BLaER1 treated with 17β-estradiol and CSF1 and Interleukin-3, amounts not matched to agents 10 nM and 100 nM (cell line): ENCODE data around the gene TPRKB.
"Not testable (repeated sequence)": the region's sequence is repeated elsewhere in the genome, so short reads cannot be mapped to it uniquely, and the experiment has no call there.

Experiments used
- H3K27ac ChIP-seq, 11 experiments: shearing (Covaris generic); formaldehyde crosslinking; 2 replicates each; pipeline ENCODE4 v1.8.1; 2022
- H3K27me3 ChIP-seq, 11 experiments: shearing (Covaris generic); formaldehyde crosslinking; 2 replicates each; pipeline ENCODE4 v1.8.1; 2022
- H3K36me3 ChIP-seq, 11 experiments: shearing (Covaris generic); formaldehyde crosslinking; 2 replicates each; pipeline ENCODE4 v1.8.1; 2022
- H3K4me1 ChIP-seq, 10 experiments: shearing (Covaris generic); formaldehyde crosslinking; 2 replicates each; pipeline ENCODE4 v1.8.1; 2022
- H3K4me2 ChIP-seq, 11 experiments: shearing (Covaris generic); formaldehyde crosslinking; 2 replicates each; pipeline ENCODE4 v1.8.1; 2022
- H3K4me3 ChIP-seq, 10 experiments: shearing (Covaris generic); formaldehyde crosslinking; 2 replicates each; pipeline ENCODE4 v1.8.1; 2022
- H3K9ac ChIP-seq, 11 experiments: shearing (Covaris generic); formaldehyde crosslinking; 2 replicates each; pipeline ENCODE4 v1.8.1; 2022
- H3K9me3 ChIP-seq, 11 experiments: shearing (Covaris generic); formaldehyde crosslinking; replicated peaks in 1 of 11; 2 replicates each; pipeline ENCODE4 v1.8.1; 2022
- H4K20me1 ChIP-seq, 11 experiments: shearing (Covaris generic); formaldehyde crosslinking; 2 replicates each; pipeline ENCODE4 v1.8.1; 2022
- Cebpa-rat ChIP-seq, 11 experiments: shearing (Covaris generic); IDR thresholded peaks; 2 replicates each; pipeline ENCODE4 v1.8.1; 2022

Gene TPRKB

DNA sequence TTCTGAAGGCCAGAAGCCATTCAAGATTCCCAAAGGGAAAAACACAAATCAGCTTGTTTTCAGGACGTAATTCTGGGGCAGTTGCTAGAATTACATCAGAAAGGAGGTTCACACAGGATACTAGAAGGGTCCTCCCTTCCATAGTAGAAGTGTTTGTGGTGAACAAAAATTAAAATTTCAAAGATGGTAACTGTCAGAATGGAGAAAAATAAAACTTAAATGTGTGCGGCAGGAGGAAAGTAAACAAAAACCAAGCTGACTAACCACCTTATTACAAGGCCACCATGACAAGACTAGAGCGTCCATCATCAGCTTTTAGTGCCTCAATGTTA is 9.7 kb upstream of the TPRKB start:
- Histone ChIP-seq H4K20me1 (no peaks in the 10 kb centered on the region), H3K9ac (no peak overlapping the region), H3K27ac (no peak overlapping the region), H3K27me3 (no peaks in the 10 kb centered on the region), H3K9me3 (peaks cover 0 to 20% (median 4%) of the 10 kb centered on the region in 11 experiments; a peak in 6 of 22 replicates), H3K36me3 (peaks cover 50 to 95% (median 63%) of the 10 kb centered on the region in 11 experiments), H3K4me1 (no peaks in the 10 kb centered on the region), H3K4me2 (no peak overlapping the region), H3K4me3 (no peak overlapping the region)
- TF ChIP-seq Cebpa-rat (IDR thresholded peaks at IDR 0.05) = no peak

DNA sequence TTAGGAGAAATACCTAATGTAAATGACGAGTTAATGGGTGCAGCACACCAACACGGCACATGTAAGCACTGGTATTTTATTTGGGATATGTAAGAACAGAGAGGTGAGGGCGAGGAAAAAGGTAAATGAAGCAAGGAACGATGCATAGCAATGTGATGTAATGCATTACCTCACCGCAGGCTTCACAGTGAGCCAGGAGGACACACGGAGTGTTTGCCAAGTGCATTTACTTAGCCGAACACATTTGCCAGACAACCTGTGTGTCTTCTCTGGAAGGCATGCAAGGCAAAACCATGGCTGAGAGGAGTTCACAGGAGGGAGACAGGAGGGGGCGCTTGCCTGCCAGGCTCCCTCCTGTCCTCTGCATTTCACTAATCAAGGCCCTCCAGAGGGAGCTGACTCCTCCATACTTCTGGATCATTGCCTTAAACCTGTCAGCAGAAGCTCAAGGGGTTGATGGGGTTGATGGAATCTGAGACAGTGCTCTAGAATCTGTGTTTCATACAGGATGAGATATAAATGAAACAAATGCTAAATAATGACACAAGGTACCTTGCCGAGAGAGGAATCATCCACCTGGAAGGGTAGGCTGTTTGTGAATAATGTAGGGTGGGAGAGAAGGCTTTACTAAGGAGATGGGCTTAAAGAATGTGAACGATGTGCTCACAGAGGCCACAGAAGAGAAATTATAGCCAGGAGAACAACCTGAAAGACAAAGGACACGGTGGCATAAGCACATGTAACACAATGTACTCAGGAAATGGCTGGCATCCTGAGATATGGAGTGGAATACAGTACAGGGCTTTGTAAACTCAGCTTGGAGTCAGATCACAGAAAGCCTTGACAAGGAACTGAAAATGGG is 9.1 kb upstream of the TPRKB start:
- H3K27me3 ChIP-seq = no peaks in the 10 kb centered on the region

DNA sequence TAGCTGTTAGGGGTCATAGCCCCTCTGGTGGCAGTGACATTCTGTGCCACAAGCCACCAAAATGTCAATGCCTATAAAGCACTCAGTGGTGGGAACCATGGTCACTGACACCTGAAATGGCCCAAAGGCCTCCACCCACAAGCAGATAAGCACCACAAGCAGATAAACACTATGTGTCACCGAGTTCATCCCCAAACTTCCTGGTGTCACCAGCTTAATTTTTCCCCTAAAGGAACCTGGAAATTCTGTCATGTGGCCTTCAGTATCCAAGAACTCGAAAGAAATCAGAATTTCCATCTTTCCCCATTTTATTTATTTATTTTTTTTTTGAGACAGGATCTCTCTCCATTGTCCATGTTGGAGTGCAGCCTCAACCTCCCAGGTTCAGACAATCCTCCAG is 3.6 kb upstream of the TPRKB start:
- H3K4me3 ChIP-seq = no peak overlapping the region
- H4K20me1 ChIP-seq = no peaks in the 10 kb centered on the region
- no peak overlapping the region for H3K4me2 ChIP-seq
- no peaks in the 10 kb centered on the region for H3K27me3 ChIP-seq
- no peak overlapping the region for H3K9ac ChIP-seq
- H3K9me3 ChIP-seq = peaks cover 0 to 21% (median 4%) of the 10 kb centered on the region in 11 experiments; a peak in 10 of 22 replicates
- H3K4me1 ChIP-seq = peaks cover 7 to 15% (median 12%) of the 10 kb centered on the region in 10 experiments; a peak in 18 of 20 replicates
- no peak for TF ChIP-seq Cebpa-rat (IDR thresholded peaks at IDR 0.05)
- H3K36me3 ChIP-seq = peaks cover 18 to 58% (median 26%) of the 10 kb centered on the region in 11 experiments
- no peak overlapping the region for H3K27ac ChIP-seq

More for the DNA sequence above, 9.1 kb upstream of the TPRKB start:
- no peak overlapping the region for H3K4me3 ChIP-seq
- no peaks in the 10 kb centered on the region for H4K20me1 ChIP-seq
- H3K4me1 ChIP-seq = no peaks in the 10 kb centered on the region
- no peak for TF ChIP-seq Cebpa-rat (IDR thresholded peaks at IDR 0.05)
- peaks cover 0 to 20% (median 4%) of the 10 kb centered on the region in 11 experiments; a peak in 6 of 22 replicates for H3K9me3 ChIP-seq
- H3K4me2 ChIP-seq = no peak overlapping the region
- H3K27ac ChIP-seq = no peak overlapping the region
- no peak overlapping the region for H3K9ac ChIP-seq
- H3K36me3 ChIP-seq = peaks cover 48 to 95% (median 57%) of the 10 kb centered on the region in 11 experiments

DNA sequence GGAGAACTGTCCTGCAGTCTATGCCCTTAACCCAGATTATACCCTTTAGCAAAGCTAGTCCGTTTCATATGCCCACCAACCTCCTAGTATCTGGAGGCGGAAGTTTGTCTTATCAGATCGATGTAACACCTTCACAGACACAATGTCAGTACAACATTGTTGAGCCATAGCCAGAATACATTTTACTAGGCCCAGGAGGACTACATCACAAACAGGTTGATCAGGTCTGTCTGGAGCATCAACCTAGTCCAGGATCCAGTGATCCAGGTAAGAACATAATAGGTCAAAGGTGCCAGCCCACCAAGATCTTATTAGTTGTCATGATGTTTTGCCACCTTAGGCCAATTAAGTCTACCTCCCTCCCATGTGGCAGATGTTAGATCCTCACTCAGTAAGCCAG is 2.0 kb upstream of the TPRKB start:
- no peak overlapping the region for H3K4me3 ChIP-seq
- H3K9ac ChIP-seq = no peak overlapping the region
- peaks cover 9 to 22% (median 15%) of the 10 kb centered on the region in 10 experiments; a peak in 18 of 20 replicates for H3K4me1 ChIP-seq
- peaks cover 0 to 11% (median 0%) of the 10 kb centered on the region in 11 experiments; a peak in 7 of 22 replicates for H3K9me3 ChIP-seq
- peaks cover 9 to 51% (median 21%) of the 10 kb centered on the region in 11 experiments for H3K36me3 ChIP-seq
- no peak for TF ChIP-seq Cebpa-rat (IDR thresholded peaks at IDR 0.05)
- H3K4me2 ChIP-seq = no peak overlapping the region
- no peaks in the 10 kb centered on the region for H3K27me3 ChIP-seq
- H3K27ac ChIP-seq = no peak overlapping the region
- H4K20me1 ChIP-seq = no peaks in the 10 kb centered on the region

DNA sequence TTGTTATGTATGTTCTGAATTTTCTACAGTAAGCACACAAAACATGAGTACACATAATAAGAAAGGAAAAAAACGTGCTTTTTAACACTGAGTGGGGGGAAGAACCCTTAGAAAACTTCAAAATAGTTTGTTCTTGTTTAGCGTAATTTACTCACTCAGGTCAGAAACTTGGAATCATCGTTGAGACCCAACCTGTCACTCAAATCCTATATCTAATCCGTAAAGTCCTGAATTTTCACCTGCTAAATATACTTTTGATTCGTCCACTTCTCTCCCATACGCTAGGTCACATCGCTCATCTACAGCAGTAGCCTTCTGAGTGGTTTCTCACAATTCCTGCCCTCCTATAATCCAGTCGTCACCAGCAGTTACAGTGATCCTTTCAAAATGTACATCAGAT is 767 bp downstream of the TPRKB start:
- Histone ChIP-seq H3K27ac (peak overlapping the region; percentile 70 to 88 (median 83)), H3K4me2 (peak overlapping the region; percentile 77 to 97 (median 88))
- TF ChIP-seq Cebpa-rat (IDR thresholded peaks at IDR 0.05) = no peak

DNA sequence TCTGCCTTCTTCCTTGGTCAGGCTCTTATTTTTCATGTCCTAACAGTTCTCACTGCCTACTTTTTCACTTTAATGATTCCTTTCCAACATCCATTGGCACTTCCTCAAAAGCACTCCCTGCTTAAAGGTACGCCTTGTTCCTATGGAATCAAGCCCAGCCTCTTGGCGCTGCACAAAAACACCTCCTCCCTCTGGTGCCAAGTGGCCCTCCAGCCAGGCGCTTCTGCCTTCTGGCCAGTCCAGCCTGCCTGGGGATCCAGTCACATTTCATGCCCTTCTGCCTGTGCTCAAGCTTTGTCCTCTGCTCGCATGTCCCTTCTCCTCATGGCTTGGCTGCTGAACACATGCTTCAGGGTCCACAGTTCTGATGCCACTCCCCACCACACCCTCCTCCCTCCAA is 6.3 kb downstream of the TPRKB start:
- no peak for TF ChIP-seq Cebpa-rat (IDR thresholded peaks at IDR 0.05)
- H3K36me3 ChIP-seq = peaks cover 71 to 83% (median 77%) of the 10 kb centered on the region in 11 experiments
- peaks cover 0 to 16% (median 7%) of the 10 kb centered on the region in 11 experiments; a peak in 13 of 22 replicates for H3K9me3 ChIP-seq
- no peak overlapping the region for H3K4me2 ChIP-seq
- no peaks in the 10 kb centered on the region for H3K27me3 ChIP-seq
- H3K27ac ChIP-seq = no peak overlapping the region
- peaks cover 0 to 9% (median 3%) of the 10 kb centered on the region in 10 experiments; a peak in 15 of 20 replicates for H3K4me1 ChIP-seq
- peaks cover 0 to 7% (median 0%) of the 10 kb centered on the region in 11 experiments; a peak in 1 of 22 replicates for H4K20me1 ChIP-seq
- H3K4me3 ChIP-seq = no peak overlapping the region
- no peak overlapping the region; a peak in 1 of 22 replicates for H3K9ac ChIP-seq

More for the DNA sequence above, 767 bp downstream of the TPRKB start:
- Histone ChIP-seq H3K27me3 (no peaks in the 10 kb centered on the region), H3K4me1 (peaks cover 9 to 22% (median 15%) of the 10 kb centered on the region in 10 experiments; a peak in 18 of 20 replicates), H3K9me3 (peaks cover 0 to 9% (median 0%) of the 10 kb centered on the region in 11 experiments; a peak in 7 of 22 replicates), H3K4me3 (peak overlapping the region; percentile 82 to 98 (median 86)), H3K36me3 (peaks cover 33 to 54% (median 37%) of the 10 kb centered on the region in 11 experiments), H3K9ac (peak overlapping the region; percentile 81 to 90 (median 87)), H4K20me1 (0 out of 22 replicates have a peak, but pooled peaks cover 0 to 7% (median 0%) of the 10 kb centered on the region in 11 experiments)

DNA sequence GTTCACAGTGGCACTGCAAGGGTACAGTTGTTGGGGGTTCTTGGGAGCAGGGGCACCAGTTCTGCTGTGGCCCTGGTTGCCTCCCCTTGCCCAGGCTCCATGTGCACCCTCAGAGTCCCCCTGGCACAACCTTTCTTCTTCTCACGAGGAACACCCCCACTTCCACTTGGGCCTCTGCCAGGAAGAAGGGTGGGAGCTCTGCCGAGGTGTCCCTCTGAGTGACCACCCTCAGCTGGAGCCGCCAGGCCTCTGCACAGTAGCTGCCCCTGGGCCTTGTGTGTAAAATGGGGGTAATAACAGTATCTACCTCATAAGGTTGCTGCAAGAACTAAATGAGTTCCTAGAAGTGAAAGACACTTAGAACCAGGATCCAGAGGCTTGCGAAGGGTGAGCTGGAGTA is 8.4 kb downstream of the TPRKB start:
- H3K9me3 ChIP-seq = peaks cover 0 to 16% (median 7%) of the 10 kb centered on the region in 11 experiments; a peak in 13 of 22 replicates
- no peak overlapping the region for H3K4me2 ChIP-seq
- H3K27ac ChIP-seq = no peak overlapping the region
- no peak overlapping the region for H3K9ac ChIP-seq
- peaks cover 0 to 7% (median 0%) of the 10 kb centered on the region in 11 experiments; a peak in 1 of 22 replicates for H4K20me1 ChIP-seq
- no peak overlapping the region for H3K4me3 ChIP-seq
- peaks cover 57 to 66% (median 64%) of the 10 kb centered on the region in 11 experiments for H3K36me3 ChIP-seq
- H3K4me1 ChIP-seq = no peaks in the 10 kb centered on the region
- no peaks in the 10 kb centered on the region for H3K27me3 ChIP-seq
- no peak for TF ChIP-seq Cebpa-rat (IDR thresholded peaks at IDR 0.05)

DNA sequence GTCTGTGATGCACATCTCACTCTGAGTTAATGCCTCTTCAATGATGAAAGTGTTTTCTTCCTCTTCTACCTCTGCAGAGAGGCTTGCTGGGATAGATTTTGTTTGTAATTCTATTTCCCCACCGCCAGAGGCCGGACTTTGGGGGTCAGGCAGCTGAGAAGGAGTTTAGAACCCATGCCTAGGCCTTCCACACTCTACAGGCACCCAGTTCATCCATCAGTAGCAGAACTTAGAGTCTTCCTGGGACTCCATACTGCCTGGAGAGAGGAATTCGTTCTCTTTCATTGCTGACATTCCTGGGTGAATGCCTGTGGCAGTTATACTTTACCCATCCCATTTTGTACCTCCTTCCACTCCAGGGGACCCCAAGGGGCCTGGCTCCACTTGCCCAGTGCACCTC is 9.1 kb downstream of the TPRKB start:
- H3K36me3 ChIP-seq = peaks cover 50 to 59% (median 57%) of the 10 kb centered on the region in 11 experiments
- no peak overlapping the region for H3K9ac ChIP-seq
- no peak overlapping the region for H3K27ac ChIP-seq
- no peak for TF ChIP-seq Cebpa-rat (IDR thresholded peaks at IDR 0.05)
- no peaks in the 10 kb centered on the region for H3K4me1 ChIP-seq
- H3K9me3 ChIP-seq = peaks cover 0 to 16% (median 7%) of the 10 kb centered on the region in 11 experiments; a peak in 13 of 22 replicates
- H3K4me3 ChIP-seq = no peak overlapping the region
- no peaks in the 10 kb centered on the region for H3K27me3 ChIP-seq
- H4K20me1 ChIP-seq = peaks cover 0 to 7% (median 0%) of the 10 kb centered on the region in 11 experiments; a peak in 1 of 22 replicates
- H3K4me2 ChIP-seq = no peak overlapping the region

DNA sequence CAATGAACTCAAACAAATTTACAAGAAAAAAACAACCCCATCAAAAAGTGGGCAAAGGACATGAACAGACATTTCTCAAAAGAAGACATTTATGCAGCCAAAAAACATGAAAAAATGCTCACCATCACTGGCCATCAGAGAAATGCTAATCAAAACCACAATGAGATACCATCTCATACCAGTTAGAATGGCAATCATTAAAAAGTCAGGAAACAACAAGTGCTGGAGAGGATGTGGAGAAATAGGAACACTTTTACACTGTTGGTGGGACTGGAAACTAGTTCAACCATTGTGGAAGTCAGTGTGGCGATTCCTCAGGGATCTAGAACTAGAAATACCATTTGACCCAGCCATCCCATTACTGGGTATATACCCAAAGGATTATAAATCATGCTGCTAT is 10.5 kb downstream of the TPRKB start:
- not testable (repeated sequence) for H3K9ac ChIP-seq, H3K4me3 ChIP-seq, H3K27me3 ChIP-seq, H3K27ac ChIP-seq, H4K20me1 ChIP-seq, H3K4me1 ChIP-seq, H3K4me2 ChIP-seq
- Histone ChIP-seq H3K9me3 (peaks cover 4 to 21% (median 11%) of the 10 kb centered on the region in 11 experiments; a peak in 15 of 22 replicates), H3K36me3 (peaks cover 36 to 45% (median 43%) of the 10 kb centered on the region in 11 experiments)
